ENCODE data around the gene RELN.

RELN gene

GRCh38 chr7:103729026-103729425 lies 260.4 kb downstream of the RELN start:
- TF ChIP-seq CTCF (IDR thresholded peaks at IDR 0.05): no peak

- TF ChIP-seq CTCF (IDR thresholded peaks at IDR 0.05): no peak
Observed at GRCh38 chr7:103727982-103728610, 261.4 kb downstream of the RELN start.

GRCh38 chr7:103719070-103719469 lies 270.4 kb downstream of the RELN start:
- no peak for TF ChIP-seq CTCF (IDR thresholded peaks at IDR 0.05)

GRCh38 chr7:103718482-103719061 lies 270.9 kb downstream of the RELN start:
- TF ChIP-seq CTCF (IDR thresholded peaks at IDR 0.05): no peak

- TF ChIP-seq CTCF (IDR thresholded peaks at IDR 0.05): no peak
Observed at GRCh38 chr7:103717574-103717973, 271.9 kb downstream of the RELN start.

- TF ChIP-seq CTCF (IDR thresholded peaks at IDR 0.05): no peak
Observed at GRCh38 chr7:103715376-103716120, 273.9 kb downstream of the RELN start.

- no peak for TF ChIP-seq CTCF (IDR thresholded peaks at IDR 0.05)
Observed at GRCh38 chr7:103714376-103714927, 275.0 kb downstream of the RELN start.
